SK-N-SH (cell line): ENCODE measurements around the gene ETDC. TPM values are rescaled to one million over a fixed set of nuclear protein-coding genes. Genes with fewer than 3 reads are reported as not detected.

Experiments
- CTCF ChIA-PET: fragments of 300-600, 350-600 bp; formaldehyde crosslinking; extraction: SDS; loops from one replicate; lab custom pipeline; 2021; lab: Yijun Ruan, JAX
- POLR2A ChIA-PET: fragments of 350-600 bp; sonication (Branson Sonifier 250); formaldehyde crosslinking; extraction: SDS; loops from one replicate; lab custom pipeline; 2020; ENCODE audit warnings: antibody characterized with exemption, inconsistent platforms; lab: Yijun Ruan, JAX
- DNase-seq: peaks from one replicate; pipeline ENCODE4 v3.0.0; 2012
- H2AFZ ChIP-seq: fragments of 200-600 bp; sonication (generic); 2 replicates; pipeline ENCODE4 v1.8.1; 2016; ENCODE audit warnings: antibody characterized with exemption, mild to moderate bottlenecking, low read depth
- H3F3A ChIP-seq: fragments of 200-600 bp; sonication (generic); replicated peaks from 2 replicates; pipeline ENCODE3; 2016; ENCODE audit warnings: antibody characterized with exemption, mild to moderate bottlenecking; ENCODE audit not compliant: insufficient read depth
- H3K27ac ChIP-seq, 2 experiments: fragments of 200-500 bp in 1 of 2; fragments of 200-600 bp in 1 of 2; sonication (Bioruptor generic) in 1 of 2; sonication (generic), shearing (Covaris generic) in 1 of 2; 2 replicates each; pipeline versions ENCODE4 v1.5.1 to v1.6.1; 2014 to 2016; ENCODE audit warnings: low read depth in 2 of 2, inconsistent platforms in 1 of 2, low read length in 1 of 2, mild to moderate bottlenecking in 1 of 2, mixed read lengths in 1 of 2
- H3K27me3 ChIP-seq: fragments of 200-600 bp; sonication (generic), shearing (Covaris generic); 2 replicates; pipeline ENCODE4 v1.6.1; 2016; ENCODE audit warnings: mixed run types; ENCODE audit not compliant: insufficient read depth
- H3K36me3 ChIP-seq, 2 experiments: fragments of 200-500 bp in 1 of 2; fragments of 200-600 bp in 1 of 2; sonication (Bioruptor generic) in 1 of 2; sonication (generic) in 1 of 2; replicated peaks in 1 of 2; 2 replicates each; pipeline versions ENCODE3 to v1.5.1; 2014 to 2016; ENCODE audit warnings: low read length in 1 of 2, mild to moderate bottlenecking in 1 of 2; ENCODE audit not compliant: insufficient read depth in 2 of 2, control insufficient read depth in 1 of 2
- H3K4me1 ChIP-seq, 2 experiments: fragments of 200-500 bp in 1 of 2; fragments of 200-600 bp in 1 of 2; sonication (Bioruptor generic) in 1 of 2; sonication (generic), shearing (Covaris generic) in 1 of 2; 2 replicates each; pipeline versions ENCODE4 v1.5.1 to v1.6.1; 2014 to 2016; ENCODE audit warnings: low read depth in 1 of 2, low read length in 1 of 2, mixed run types in 1 of 2; ENCODE audit not compliant: insufficient read depth in 2 of 2, control insufficient read depth in 1 of 2
- H3K4me2 ChIP-seq: fragments of 200-600 bp; sonication (generic), shearing (Covaris generic); 2 replicates; pipeline ENCODE4 v1.6.1; 2017; ENCODE audit warnings: mixed run types
- H3K4me3 ChIP-seq, 2 experiments: fragments of 200-500 bp in 1 of 2; fragments of 200-600 bp in 1 of 2; sonication (Bioruptor generic) in 1 of 2; sonication (generic), shearing (Covaris generic) in 1 of 2; 2 replicates each; pipeline versions ENCODE4 v1.5.1 to v1.8.1; 2014 to 2016; ENCODE audit warnings: low read depth in 2 of 2, inconsistent platforms in 1 of 2, low read length in 1 of 2, mild to moderate bottlenecking in 1 of 2, mixed read lengths in 1 of 2, moderate library complexity in 1 of 2
- H3K79me2 ChIP-seq: fragments of 200-600 bp; sonication (generic); 2 replicates; pipeline ENCODE4 v1.8.1; 2017; ENCODE audit warnings: mild to moderate bottlenecking; ENCODE audit not compliant: insufficient read depth
- H3K9ac ChIP-seq: fragments of 200-600 bp; sonication (generic); 2 replicates; pipeline ENCODE4 v1.6.1; 2017; ENCODE audit warnings: mixed run types
- H3K9me2 ChIP-seq: fragments of 200-600 bp; sonication (generic); 2 replicates; pipeline ENCODE4 v1.6.1; 2017; ENCODE audit warnings: mixed run types
- H3K9me3 ChIP-seq: fragments of 200-600 bp; sonication (generic); 2 replicates; pipeline ENCODE4 v1.6.1; 2017; ENCODE audit warnings: mixed run types, mild to moderate bottlenecking, moderate library complexity
- H4K20me1 ChIP-seq: fragments of 200-600 bp; sonication (generic); 2 replicates; pipeline ENCODE4 v1.6.1; 2017; ENCODE audit warnings: mild to moderate bottlenecking, mixed run types; ENCODE audit not compliant: insufficient read depth
- CHD2 ChIP-seq: fragments of 150-350 bp; IDR thresholded peaks from 2 replicates; pipeline ENCODE4 v1.6.1; 2018; ENCODE audit warnings: low read length; ENCODE audit not compliant: partially characterized antibody
- ELF1 ChIP-seq: IDR thresholded peaks from 2 replicates; pipeline ENCODE4 v1.4.0; 2012
- EP300 ChIP-seq, 2 experiments: IDR thresholded peaks; 2 replicates each; pipeline versions ENCODE4 v1.4.0 to v1.6.1; 2012; ENCODE audit warnings: borderline replicate concordance in 1 of 2, low read depth in 1 of 2, low read length in 1 of 2
- FOSL2 ChIP-seq: IDR thresholded peaks from 2 replicates; pipeline ENCODE4 v1.4.0; 2012; ENCODE audit warnings: low read depth, mild to moderate bottlenecking, moderate library complexity, borderline replicate concordance
- FOXM1 ChIP-seq: IDR thresholded peaks from 2 replicates; pipeline ENCODE4 v1.4.0; 2012; ENCODE audit warnings: low read depth, mild to moderate bottlenecking
- GABPA ChIP-seq: IDR thresholded peaks from 2 replicates; pipeline ENCODE4 v1.4.0; 2012; ENCODE audit warnings: low read depth, mild to moderate bottlenecking
- MXI1 ChIP-seq: IDR thresholded peaks from 2 replicates; pipeline ENCODE4 v1.6.1; 2012; ENCODE audit warnings: mild to moderate bottlenecking, low read depth, low read length, improper control_type of control experiment
- NRF1 ChIP-seq: IDR thresholded peaks from 2 replicates; pipeline ENCODE4 v1.6.1; 2012; ENCODE audit warnings: low read depth, mild to moderate bottlenecking, low read length
- POLR2AphosphoS5 ChIP-seq: IDR thresholded peaks from 2 replicates; pipeline ENCODE4 v1.6.1; 2012; ENCODE audit warnings: low read depth, low read length
- RCOR1 ChIP-seq: fragments of 150-350 bp; IDR thresholded peaks from 2 replicates; pipeline ENCODE4 v1.6.1; 2017; ENCODE audit warnings: antibody characterized with exemption, low read length
- RFX5 ChIP-seq: IDR thresholded peaks from 2 replicates; pipeline ENCODE4 v1.6.1; 2012; ENCODE audit warnings: mild to moderate bottlenecking, improper control_type of control experiment, low read length
- RXRA ChIP-seq: IDR thresholded peaks from 2 replicates; pipeline ENCODE4 v1.4.0; 2012; ENCODE audit warnings: low read depth, mild to moderate bottlenecking, borderline replicate concordance
- SMC3 ChIP-seq: IDR thresholded peaks from 2 replicates; pipeline ENCODE4 v1.6.1; 2012; ENCODE audit warnings: low read depth, low read length, improper control_type of control experiment
- TAF1 ChIP-seq: IDR thresholded peaks from 2 replicates; pipeline ENCODE4 v1.6.1; 2012; ENCODE audit warnings: low read depth, mild to moderate bottlenecking, low read length, moderate library complexity, borderline replicate concordance
- TCF12 ChIP-seq: IDR thresholded peaks from 2 replicates; pipeline ENCODE4 v1.4.0; 2012
- WGBS: methylation state at CpG from one replicate; pipeline ENCODE4 v1.1.6; 2017; ENCODE audit warnings: low lambda C conversion rate; 5-methylcytosine and 5-hydroxymethylcytosine counted together
- polyA plus RNA-seq, 3 experiments: library from polyadenylated mRNA; depleted of rRNA; stranded (reverse); fragments of >200 nt; gene quantifications; 2 replicates each; pipeline ENCODE4 v1.2.3, GENCODE V29; 2012
- TF ChIP-seq, protein P1 (sequence below): fragments of 200-600 bp; sonication (generic); IDR thresholded peaks from 2 replicates; pipeline ENCODE4 v1.6.1; 2017; ENCODE audit warnings: antibody characterized with exemption, mild to moderate bottlenecking, moderate library complexity
- TF ChIP-seq, protein P2 (sequence below): fragments of 150-350 bp; IDR thresholded peaks from 2 replicates; pipeline ENCODE4 v1.6.1; 2017; ENCODE audit warnings: antibody characterized with exemption, low read length, low read depth, borderline replicate concordance
- TF ChIP-seq, protein P3 (sequence below): IDR thresholded peaks from 2 replicates; pipeline ENCODE4 v1.6.1; 2012; ENCODE audit warnings: mild to moderate bottlenecking, low read depth, low read length, moderate library complexity
- TF ChIP-seq, protein P4 (sequence below): fragments of 150-350 bp; IDR thresholded peaks from 2 replicates; pipeline ENCODE4 v1.6.1; 2016; ENCODE audit warnings: mild to moderate bottlenecking, low read depth, low read length
- TF ChIP-seq, protein P5 (sequence below): IDR thresholded peaks from 2 replicates; pipeline ENCODE4 v1.4.0; 2012; ENCODE audit warnings: low read depth
- TF ChIP-seq, protein P6 (sequence below): IDR thresholded peaks from 2 replicates; pipeline ENCODE4; 2012

Gene ETDC
- polyA plus RNA-seq, 1 of the 3 experiments (the other 2 are of a cell fraction): not detected

DNA sequence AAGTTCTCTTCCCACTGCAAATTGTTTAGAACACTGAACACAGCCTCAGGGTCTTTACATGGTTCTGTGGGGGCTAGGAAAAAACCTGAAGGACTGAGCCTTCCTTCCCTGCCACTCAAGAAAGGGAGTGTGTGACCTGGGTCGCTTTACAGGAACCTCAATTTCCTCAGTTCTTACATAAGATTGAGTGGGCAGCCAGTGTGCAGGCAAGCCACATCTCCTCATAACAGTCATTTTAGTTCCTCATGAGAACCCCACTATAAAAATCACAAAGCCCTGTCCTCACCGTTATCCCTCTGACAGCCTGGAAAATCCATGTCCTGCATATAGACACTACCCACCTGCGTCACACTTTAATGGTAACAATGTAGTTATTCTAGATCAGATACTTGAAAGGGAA is 2.1 kb upstream of the ETDC start (continued):
- no peak for TF ChIP-seq RCOR1
- TF ChIP-seq, protein P1, sequence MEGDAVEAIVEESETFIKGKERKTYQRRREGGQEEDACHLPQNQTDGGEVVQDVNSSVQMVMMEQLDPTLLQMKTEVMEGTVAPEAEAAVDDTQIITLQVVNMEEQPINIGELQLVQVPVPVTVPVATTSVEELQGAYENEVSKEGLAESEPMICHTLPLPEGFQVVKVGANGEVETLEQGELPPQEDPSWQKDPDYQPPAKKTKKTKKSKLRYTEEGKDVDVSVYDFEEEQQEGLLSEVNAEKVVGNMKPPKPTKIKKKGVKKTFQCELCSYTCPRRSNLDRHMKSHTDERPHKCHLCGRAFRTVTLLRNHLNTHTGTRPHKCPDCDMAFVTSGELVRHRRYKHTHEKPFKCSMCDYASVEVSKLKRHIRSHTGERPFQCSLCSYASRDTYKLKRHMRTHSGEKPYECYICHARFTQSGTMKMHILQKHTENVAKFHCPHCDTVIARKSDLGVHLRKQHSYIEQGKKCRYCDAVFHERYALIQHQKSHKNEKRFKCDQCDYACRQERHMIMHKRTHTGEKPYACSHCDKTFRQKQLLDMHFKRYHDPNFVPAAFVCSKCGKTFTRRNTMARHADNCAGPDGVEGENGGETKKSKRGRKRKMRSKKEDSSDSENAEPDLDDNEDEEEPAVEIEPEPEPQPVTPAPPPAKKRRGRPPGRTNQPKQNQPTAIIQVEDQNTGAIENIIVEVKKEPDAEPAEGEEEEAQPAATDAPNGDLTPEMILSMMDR: no peak

DNA sequence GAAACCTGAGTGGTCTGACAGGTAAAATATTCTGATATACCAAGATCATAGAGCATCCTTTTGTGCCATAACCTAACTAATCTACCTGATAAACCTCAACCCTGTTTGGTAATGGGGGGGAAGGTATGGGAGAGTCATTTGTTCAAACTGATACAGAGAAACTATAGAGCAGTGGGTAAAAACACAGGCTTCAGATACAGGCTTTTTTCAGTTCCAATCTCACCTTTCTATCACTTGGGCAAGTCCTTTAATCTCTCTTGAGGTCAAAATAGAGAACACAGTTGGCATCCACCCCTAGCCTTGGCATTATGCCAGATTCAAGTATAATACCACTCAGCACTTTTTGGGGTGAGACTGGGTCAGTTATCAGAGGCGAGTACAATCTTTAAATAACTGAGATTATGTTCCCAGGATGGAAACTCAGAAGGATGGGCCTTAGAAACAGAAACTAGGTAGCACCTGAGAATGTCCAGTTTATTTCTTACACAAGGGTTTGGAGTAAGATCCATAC is 880 bp upstream of the ETDC start:
- Histone ChIP-seq H3K27ac (no peak overlapping the region), H3F3A (no peaks in the 10 kb centered on the region)
- TF ChIP-seq ELF1 (no peak), NRF1 (no peak), POLR2AphosphoS5 (no peak), GABPA (no peak), SMC3 (no peak), TCF12 (no peak), CHD2 (no peak), MXI1 (no peak), TAF1 (no peak), FOXM1 (no peak), EP300 (IDR thresholded peaks at IDR 0.05; ENCODE audit: borderline replicate concordance in 1 of 2, low read depth in 1 of 2, low read length in 1 of 2) (no peak), RFX5 (no peak), RXRA (no peak), FOSL2 (no peak)
- TF ChIP-seq, protein P2, sequence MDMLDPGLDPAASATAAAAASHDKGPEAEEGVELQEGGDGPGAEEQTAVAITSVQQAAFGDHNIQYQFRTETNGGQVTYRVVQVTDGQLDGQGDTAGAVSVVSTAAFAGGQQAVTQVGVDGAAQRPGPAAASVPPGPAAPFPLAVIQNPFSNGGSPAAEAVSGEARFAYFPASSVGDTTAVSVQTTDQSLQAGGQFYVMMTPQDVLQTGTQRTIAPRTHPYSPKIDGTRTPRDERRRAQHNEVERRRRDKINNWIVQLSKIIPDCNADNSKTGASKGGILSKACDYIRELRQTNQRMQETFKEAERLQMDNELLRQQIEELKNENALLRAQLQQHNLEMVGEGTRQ: no peak
- TF ChIP-seq, protein P3, sequence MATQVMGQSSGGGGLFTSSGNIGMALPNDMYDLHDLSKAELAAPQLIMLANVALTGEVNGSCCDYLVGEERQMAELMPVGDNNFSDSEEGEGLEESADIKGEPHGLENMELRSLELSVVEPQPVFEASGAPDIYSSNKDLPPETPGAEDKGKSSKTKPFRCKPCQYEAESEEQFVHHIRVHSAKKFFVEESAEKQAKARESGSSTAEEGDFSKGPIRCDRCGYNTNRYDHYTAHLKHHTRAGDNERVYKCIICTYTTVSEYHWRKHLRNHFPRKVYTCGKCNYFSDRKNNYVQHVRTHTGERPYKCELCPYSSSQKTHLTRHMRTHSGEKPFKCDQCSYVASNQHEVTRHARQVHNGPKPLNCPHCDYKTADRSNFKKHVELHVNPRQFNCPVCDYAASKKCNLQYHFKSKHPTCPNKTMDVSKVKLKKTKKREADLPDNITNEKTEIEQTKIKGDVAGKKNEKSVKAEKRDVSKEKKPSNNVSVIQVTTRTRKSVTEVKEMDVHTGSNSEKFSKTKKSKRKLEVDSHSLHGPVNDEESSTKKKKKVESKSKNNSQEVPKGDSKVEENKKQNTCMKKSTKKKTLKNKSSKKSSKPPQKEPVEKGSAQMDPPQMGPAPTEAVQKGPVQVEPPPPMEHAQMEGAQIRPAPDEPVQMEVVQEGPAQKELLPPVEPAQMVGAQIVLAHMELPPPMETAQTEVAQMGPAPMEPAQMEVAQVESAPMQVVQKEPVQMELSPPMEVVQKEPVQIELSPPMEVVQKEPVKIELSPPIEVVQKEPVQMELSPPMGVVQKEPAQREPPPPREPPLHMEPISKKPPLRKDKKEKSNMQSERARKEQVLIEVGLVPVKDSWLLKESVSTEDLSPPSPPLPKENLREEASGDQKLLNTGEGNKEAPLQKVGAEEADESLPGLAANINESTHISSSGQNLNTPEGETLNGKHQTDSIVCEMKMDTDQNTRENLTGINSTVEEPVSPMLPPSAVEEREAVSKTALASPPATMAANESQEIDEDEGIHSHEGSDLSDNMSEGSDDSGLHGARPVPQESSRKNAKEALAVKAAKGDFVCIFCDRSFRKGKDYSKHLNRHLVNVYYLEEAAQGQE: no peak
- TF ChIP-seq, protein P1: no peak
- TF ChIP-seq, protein P4, sequence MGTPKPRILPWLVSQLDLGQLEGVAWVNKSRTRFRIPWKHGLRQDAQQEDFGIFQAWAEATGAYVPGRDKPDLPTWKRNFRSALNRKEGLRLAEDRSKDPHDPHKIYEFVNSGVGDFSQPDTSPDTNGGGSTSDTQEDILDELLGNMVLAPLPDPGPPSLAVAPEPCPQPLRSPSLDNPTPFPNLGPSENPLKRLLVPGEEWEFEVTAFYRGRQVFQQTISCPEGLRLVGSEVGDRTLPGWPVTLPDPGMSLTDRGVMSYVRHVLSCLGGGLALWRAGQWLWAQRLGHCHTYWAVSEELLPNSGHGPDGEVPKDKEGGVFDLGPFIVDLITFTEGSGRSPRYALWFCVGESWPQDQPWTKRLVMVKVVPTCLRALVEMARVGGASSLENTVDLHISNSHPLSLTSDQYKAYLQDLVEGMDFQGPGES: no peak
- TF ChIP-seq, protein P5, sequence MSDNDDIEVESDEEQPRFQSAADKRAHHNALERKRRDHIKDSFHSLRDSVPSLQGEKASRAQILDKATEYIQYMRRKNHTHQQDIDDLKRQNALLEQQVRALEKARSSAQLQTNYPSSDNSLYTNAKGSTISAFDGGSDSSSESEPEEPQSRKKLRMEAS: no peak
- TF ChIP-seq, protein P6, sequence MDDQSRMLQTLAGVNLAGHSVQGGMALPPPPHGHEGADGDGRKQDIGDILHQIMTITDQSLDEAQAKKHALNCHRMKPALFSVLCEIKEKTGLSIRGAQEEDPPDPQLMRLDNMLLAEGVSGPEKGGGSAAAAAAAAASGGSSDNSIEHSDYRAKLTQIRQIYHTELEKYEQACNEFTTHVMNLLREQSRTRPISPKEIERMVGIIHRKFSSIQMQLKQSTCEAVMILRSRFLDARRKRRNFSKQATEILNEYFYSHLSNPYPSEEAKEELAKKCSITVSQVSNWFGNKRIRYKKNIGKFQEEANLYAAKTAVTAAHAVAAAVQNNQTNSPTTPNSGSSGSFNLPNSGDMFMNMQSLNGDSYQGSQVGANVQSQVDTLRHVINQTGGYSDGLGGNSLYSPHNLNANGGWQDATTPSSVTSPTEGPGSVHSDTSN: no peak
- TF ChIP-seq, all 33 proteins: peak for 0
- Histone ChIP-seq H4K20me1 (no peaks in the 10 kb centered on the region), H3K4me2 (no peak overlapping the region), H3K79me2 (no peaks in the 10 kb centered on the region), H3K9ac (no peak overlapping the region), H3K9me2 (no peaks in the 10 kb centered on the region), H2AFZ (no peak overlapping the region), H3K4me1 (no peaks in the 10 kb centered on the region), H3K4me3 (no peak overlapping the region), H3K9me3 (no peaks in the 10 kb centered on the region), H3K36me3 (no peaks in the 10 kb centered on the region), H3K27me3 (no peaks in the 10 kb centered on the region)
- no peak for DNase-seq
- POLR2A ChIA-PET: no interaction called here
- CTCF ChIA-PET: no interaction called here
- WGBS: 40% methylated on average over 1 of the region's 1 CpG
